ENCODE results near the gene MAP7D1.

DNA sequence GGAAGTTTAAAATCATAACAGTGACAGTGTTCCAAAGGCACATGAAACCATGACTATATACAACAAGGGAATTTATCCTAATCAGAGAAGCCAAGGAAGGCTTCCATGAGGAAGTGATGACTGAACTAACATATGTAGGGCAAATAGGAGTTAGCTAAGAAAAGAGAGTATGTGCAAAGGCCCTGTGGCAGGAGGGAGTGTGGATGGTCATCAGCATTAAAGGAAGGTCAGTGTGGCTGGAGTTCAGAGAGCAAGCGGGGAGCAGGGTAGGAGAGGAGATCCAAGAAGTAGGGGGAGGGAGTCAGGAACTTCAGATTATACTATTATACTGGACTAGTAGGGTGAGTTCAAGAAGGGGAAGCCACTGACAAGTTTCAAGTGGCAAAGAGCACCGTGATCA is 8.4 kb downstream of the MAP7D1 start:
- TF ChIP-seq, protein P1, sequence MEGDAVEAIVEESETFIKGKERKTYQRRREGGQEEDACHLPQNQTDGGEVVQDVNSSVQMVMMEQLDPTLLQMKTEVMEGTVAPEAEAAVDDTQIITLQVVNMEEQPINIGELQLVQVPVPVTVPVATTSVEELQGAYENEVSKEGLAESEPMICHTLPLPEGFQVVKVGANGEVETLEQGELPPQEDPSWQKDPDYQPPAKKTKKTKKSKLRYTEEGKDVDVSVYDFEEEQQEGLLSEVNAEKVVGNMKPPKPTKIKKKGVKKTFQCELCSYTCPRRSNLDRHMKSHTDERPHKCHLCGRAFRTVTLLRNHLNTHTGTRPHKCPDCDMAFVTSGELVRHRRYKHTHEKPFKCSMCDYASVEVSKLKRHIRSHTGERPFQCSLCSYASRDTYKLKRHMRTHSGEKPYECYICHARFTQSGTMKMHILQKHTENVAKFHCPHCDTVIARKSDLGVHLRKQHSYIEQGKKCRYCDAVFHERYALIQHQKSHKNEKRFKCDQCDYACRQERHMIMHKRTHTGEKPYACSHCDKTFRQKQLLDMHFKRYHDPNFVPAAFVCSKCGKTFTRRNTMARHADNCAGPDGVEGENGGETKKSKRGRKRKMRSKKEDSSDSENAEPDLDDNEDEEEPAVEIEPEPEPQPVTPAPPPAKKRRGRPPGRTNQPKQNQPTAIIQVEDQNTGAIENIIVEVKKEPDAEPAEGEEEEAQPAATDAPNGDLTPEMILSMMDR (conservative IDR thresholded peaks at IDR 0.05), result no peak
- no peak for TF ChIP-seq EZH2 (IDR thresholded peaks at IDR 0.05; ENCODE audit: low read depth)

All from PC-9 (cell line).